ENCODE results near the gene PARD6B. TPM values are rescaled to one million over a fixed set of nuclear protein-coding genes. Genes with fewer than 3 reads are reported as not detected.
"Not testable (repeated sequence)": the region's sequence is repeated elsewhere in the genome, so short reads cannot be mapped to it uniquely, and the experiment has no call there.

Gene PARD6B
- total RNA-seq, 4 donors from 2014 or later, result 0.72 to 15.3 (median 2.3) TPM

DNA sequence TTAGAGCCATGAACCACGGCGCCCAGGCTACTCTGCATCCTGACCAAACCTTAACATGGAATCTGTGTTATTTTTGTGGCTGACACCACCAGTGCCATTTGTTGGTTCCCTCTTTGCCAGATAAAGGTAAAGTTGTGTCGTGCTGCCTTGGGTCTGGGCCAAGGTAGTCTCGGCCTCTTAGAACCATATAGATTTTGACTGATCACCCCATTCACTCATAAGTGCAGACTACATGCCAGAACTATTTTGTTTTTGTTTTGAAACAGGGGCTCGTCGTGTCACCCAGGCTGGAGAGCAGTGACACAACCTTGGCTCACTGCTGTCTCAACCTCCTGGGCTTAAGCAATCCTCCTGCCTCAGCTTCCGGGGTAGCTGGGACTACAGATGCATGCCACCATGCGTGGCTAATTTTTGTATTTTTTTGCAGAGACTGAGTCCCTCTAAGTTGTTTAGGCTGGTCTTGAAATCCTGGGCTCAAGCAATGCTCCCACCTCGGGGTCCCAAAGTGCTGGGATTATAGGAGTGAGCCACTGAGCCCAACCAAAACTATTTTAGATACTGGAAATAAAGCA lies 20.8 kb upstream of the PARD6B start:
- H3K36me3 ChIP-seq, result no peaks in the 10 kb centered on the region
- intact Hi-C loops (cut with DNase I; ENCODE audit: low total_unique reads) (loop anchor here (1.0 to 5.0 kb wide), 2 partner anchors 48 to 84 kb away; no protein-coding TSS in a partner anchor), in situ Hi-C loops (cut with MboI; ENCODE audit: low sequenced_read_pairs in 4 of 4) (no loop called here)
- H3K4me3 ChIP-seq, result no peak overlapping the region
- H3K27ac ChIP-seq, result no peak overlapping the region
- peak in 1 of 2 donors; percentile 51 for DNase-seq
- no peaks in the 10 kb centered on the region for H3K9me3 ChIP-seq
- H3K27me3 ChIP-seq, result no peaks in the 10 kb centered on the region
- H3K4me1 ChIP-seq, result peaks cover 0 to 7% of the 10 kb centered on the region in 2 donors
- ATAC-seq, result peak; percentile 34 to 60
- TF ChIP-seq POLR2A (IDR thresholded peaks at IDR 0.05), result no peak
- TF ChIP-seq, protein P1, sequence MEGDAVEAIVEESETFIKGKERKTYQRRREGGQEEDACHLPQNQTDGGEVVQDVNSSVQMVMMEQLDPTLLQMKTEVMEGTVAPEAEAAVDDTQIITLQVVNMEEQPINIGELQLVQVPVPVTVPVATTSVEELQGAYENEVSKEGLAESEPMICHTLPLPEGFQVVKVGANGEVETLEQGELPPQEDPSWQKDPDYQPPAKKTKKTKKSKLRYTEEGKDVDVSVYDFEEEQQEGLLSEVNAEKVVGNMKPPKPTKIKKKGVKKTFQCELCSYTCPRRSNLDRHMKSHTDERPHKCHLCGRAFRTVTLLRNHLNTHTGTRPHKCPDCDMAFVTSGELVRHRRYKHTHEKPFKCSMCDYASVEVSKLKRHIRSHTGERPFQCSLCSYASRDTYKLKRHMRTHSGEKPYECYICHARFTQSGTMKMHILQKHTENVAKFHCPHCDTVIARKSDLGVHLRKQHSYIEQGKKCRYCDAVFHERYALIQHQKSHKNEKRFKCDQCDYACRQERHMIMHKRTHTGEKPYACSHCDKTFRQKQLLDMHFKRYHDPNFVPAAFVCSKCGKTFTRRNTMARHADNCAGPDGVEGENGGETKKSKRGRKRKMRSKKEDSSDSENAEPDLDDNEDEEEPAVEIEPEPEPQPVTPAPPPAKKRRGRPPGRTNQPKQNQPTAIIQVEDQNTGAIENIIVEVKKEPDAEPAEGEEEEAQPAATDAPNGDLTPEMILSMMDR (IDR thresholded peaks at IDR 0.05 in 4 of 5, conservative IDR thresholded peaks at IDR 0.05 in 1 of 5), result no peak

DNA sequence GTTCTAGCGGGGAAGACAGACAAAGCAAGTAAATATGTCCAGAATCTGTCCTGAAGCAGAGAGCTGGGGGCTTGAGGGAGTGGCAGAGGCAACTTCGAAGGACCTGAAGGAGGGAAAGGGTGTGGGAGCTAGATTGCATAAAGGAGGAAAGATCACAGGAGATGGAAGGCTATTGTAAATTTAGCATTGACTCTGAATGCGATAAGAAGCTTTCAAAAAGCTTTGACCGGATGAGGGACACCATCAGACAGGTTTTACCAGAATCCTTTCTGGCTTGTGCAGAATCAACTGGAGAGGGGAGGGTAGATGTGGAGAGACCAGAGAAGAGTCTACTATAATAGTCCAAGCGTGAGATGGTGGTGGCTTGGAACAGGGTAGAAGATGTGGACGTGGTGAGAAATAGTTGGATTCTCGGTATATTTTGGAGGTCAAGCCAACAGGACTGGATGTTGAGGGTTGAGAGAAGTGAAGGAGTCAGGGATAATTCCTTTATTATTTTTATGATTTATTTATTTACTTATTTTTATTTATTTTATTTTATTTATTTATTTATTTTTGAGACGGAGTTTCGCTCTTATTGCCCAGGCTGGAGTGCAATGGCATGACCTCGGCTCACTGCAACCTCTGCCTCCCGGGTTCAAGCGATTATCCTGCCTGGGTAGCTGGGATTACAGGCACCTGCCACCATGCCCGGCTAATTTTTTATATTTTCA lies 20.1 kb upstream of the PARD6B start:
- no peaks in the 10 kb centered on the region for H3K9me3 ChIP-seq
- no peaks in the 10 kb centered on the region for H3K36me3 ChIP-seq
- H3K27ac ChIP-seq, result no peak overlapping the region
- intact Hi-C loops (cut with DNase I; ENCODE audit: low total_unique reads) (loop anchor here (5.0 kb wide), 1 partner anchor 49 kb away; no protein-coding TSS in a partner anchor), in situ Hi-C loops (cut with MboI; ENCODE audit: low sequenced_read_pairs in 4 of 4) (no loop called here)
- no peak overlapping the region for H3K4me3 ChIP-seq
- TF ChIP-seq, protein P1 (IDR thresholded peaks at IDR 0.05 in 4 of 5, conservative IDR thresholded peaks at IDR 0.05 in 1 of 5), result no peak
- no peak for TF ChIP-seq POLR2A (IDR thresholded peaks at IDR 0.05)
- no peaks in the 10 kb centered on the region for H3K27me3 ChIP-seq
- ATAC-seq, result no peak
- DNase-seq, result no peak
- H3K4me1 ChIP-seq, result peaks cover 0 to 7% of the 10 kb centered on the region in 2 donors

DNA sequence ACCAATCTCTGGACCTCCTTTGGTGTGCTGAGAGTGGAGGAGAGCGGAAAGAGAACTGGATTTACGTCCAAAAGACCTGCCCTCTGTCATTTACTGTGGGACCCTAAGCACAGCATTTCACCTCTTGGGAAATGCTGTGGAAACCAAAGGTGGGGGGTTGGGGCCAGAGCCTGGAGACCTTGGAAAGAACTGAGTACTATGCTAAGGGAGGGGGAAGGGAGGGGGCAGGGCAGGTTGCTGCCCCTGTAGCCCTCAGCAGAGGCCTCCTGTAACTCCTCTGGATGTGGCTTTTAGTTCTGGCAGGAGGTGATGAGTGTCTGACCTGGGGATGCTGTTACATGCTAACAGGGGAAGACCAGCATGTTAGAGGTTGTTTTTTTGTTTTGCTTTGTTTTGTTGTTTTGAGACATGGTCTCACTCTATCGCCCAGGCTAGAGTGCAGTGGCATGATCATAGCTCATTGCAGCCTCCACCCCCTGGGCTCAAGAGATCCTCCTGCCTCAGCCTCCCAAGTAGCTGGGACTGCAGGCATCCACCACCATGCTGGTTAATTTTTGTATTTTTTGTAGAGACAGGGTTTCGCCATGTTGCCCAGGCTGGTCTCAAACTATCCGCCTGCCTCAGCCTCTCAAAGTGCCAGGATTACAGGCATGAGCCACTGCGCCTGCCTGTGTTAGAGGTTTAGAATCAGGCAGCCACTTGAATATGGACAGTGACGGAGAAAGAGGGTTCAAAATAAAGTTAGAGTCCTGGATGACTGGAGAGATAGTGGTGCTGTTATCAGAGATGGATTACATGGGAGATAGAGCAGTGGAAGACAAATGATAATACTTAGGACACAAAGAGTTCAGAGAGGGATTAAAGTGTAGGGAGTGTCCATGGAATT lies 18.4 kb upstream of the PARD6B start:
- no peaks in the 10 kb centered on the region for H3K27me3 ChIP-seq
- intact Hi-C loops (cut with DNase I; ENCODE audit: low total_unique reads), result loop anchor here (5.0 kb wide), 1 partner anchor 51 kb away; no protein-coding TSS in a partner anchor
- no peak overlapping the region for H3K27ac ChIP-seq
- H3K9me3 ChIP-seq, result no peaks in the 10 kb centered on the region
- no peak for DNase-seq
- no peak for ATAC-seq
- H3K4me3 ChIP-seq, result no peak overlapping the region
- in situ Hi-C loops (cut with MboI; ENCODE audit: low sequenced_read_pairs in 4 of 4), result no loop called here
- no peak for TF ChIP-seq POLR2A (IDR thresholded peaks at IDR 0.05)
- TF ChIP-seq, protein P1 (IDR thresholded peaks at IDR 0.05 in 4 of 5, conservative IDR thresholded peaks at IDR 0.05 in 1 of 5), result no peak
- H3K36me3 ChIP-seq, result no peaks in the 10 kb centered on the region
- H3K4me1 ChIP-seq, result peaks cover 0 to 10% of the 10 kb centered on the region in 2 donors

DNA sequence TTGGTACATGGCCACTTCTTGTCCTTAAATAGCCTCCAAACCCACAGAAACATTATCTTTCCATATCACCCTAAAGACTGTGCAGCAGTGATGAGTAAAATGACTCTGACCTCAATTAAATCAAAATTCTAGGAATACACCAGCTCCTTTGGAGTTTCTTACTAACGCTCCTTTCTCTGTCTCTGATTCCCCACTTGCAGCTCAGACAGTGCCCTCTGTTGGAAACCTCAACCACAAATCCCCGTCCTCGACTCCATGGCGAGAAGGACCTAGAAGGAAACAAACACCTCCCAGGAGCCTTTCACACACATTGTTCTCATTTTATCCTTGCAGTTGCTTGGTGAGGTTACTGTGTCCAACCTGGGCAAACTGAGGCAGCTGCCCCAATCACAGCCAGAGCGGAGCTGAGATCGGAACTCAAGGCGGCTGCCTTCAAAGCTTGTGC lies 17.7 kb upstream of the PARD6B start:
- intact Hi-C loops (cut with DNase I; ENCODE audit: low total_unique reads) (loop anchor here (5.0 kb wide), 1 partner anchor 51 kb away; no protein-coding TSS in a partner anchor), in situ Hi-C loops (cut with MboI; ENCODE audit: low sequenced_read_pairs in 4 of 4) (no loop called here)
- H3K27ac ChIP-seq, result no peak overlapping the region
- no peaks in the 10 kb centered on the region for H3K9me3 ChIP-seq
- no peaks in the 10 kb centered on the region for H3K27me3 ChIP-seq
- no peaks in the 10 kb centered on the region for H3K36me3 ChIP-seq
- DNase-seq, result no peak
- TF ChIP-seq, protein P1 (IDR thresholded peaks at IDR 0.05 in 4 of 5, conservative IDR thresholded peaks at IDR 0.05 in 1 of 5), result peak in 3 of 5 experiments; percentile 16 to 38 (median 34)
- no peak for TF ChIP-seq POLR2A (IDR thresholded peaks at IDR 0.05)
- H3K4me3 ChIP-seq, result no peak overlapping the region
- peaks cover 0 to 17% of the 10 kb centered on the region in 2 donors for H3K4me1 ChIP-seq
- no peak for ATAC-seq

DNA sequence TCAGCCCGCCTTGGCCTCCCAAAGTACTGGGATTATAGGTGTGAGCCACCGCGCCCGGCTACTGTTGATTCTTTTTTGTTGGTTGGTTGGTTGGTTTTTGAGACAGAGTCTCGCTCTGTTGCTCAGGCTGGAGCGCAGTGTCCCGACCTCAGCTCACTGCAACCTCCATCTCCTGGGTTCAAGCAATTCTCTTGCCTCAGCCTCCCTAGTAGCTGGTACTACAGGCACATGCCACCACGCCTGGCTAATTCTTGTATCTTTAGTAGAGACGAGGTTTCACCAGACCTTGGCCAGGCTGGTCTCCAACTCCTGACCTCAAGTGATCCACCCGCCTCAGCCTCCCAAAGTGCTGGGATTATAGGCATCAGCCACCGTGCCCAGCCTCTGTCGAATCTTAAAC lies 17.0 kb upstream of the PARD6B start:
- DNase-seq; H3K27ac ChIP-seq; in situ Hi-C loops (cut with MboI; ENCODE audit: low sequenced_read_pairs in 4 of 4); ATAC-seq; H3K36me3 ChIP-seq; H3K27me3 ChIP-seq; H3K4me3 ChIP-seq; H3K9me3 ChIP-seq: not testable (repeated sequence)
- H3K4me1 ChIP-seq, result peaks cover 0 to 19% of the 10 kb centered on the region in 2 donors
- intact Hi-C loops (cut with DNase I; ENCODE audit: low total_unique reads), result loop anchor here (5.0 kb wide), 1 partner anchor 52 kb away; no protein-coding TSS in a partner anchor

Data from gastrocnemius medialis (tissue), 4 donors.